ENCODE data around the gene GAS2L1. TPM values are rescaled to one million over a fixed set of nuclear protein-coding genes. Genes with fewer than 3 reads are reported as not detected.

The GAS2L1 gene
- total RNA-seq, 1 experiment from 2014 or later: 8.0 TPM

GRCh38 chr22:29341849-29342127 lies 35.3 kb downstream of the GAS2L1 start:
- H2AFZ ChIP-seq (ENCODE audit: low read length): no peak overlapping the region
- no peak overlapping the region for H3K23ac ChIP-seq (ENCODE audit: insufficient read length, low read depth, low read length)
- WGBS (ENCODE audit: extremely low coverage, insufficient read length, low lambda C conversion rate): no CpG with 5 or more reads among the region's 2 CpGs
- no peak overlapping the region for H3T11ph ChIP-seq (ENCODE audit: low read length)
- no peak overlapping the region for H2BK15ac ChIP-seq (ENCODE audit: low read depth, low read length)
- no peaks in the 10 kb centered on the region for H3K23me2 ChIP-seq (ENCODE audit: insufficient read length, low read depth, low read length, poor library complexity, severe bottlenecking)
- H3K79me1 ChIP-seq (ENCODE audit: insufficient read depth, low read depth, low read length, poor library complexity, severe bottlenecking): no peaks in the 10 kb centered on the region
- H3K27me3 Mint-ChIP-seq (ENCODE audit: low read depth): no peaks in the 10 kb centered on the region
- no peaks in the 10 kb centered on the region for H3K4me1 Mint-ChIP-seq
- peaks cover 28 to 88% (median 47%) of the 10 kb centered on the region in 3 experiments; a peak in 6 of 7 replicates for H3K36me3 Mint-ChIP-seq (ENCODE audit: insufficient read depth in 1 of 3, low read depth in 3 of 3)
- no peaks in the 10 kb centered on the region for H3K9me3 ChIP-seq (ENCODE audit: control insufficient read depth, low read depth, low read length)
- no peak overlapping the region for H3K14ac ChIP-seq (ENCODE audit: insufficient read depth, low read length)
- H2BK120ac ChIP-seq (ENCODE audit: low read depth, low read length, poor library complexity, severe bottlenecking): no peak overlapping the region
- H4K8ac ChIP-seq (replicated peaks; ENCODE audit: insufficient read length, low read depth, low read length): no peak overlapping the region
- no peak overlapping the region for H3K56ac ChIP-seq (ENCODE audit: insufficient read length, low read depth, low read length)
- no peak overlapping the region for H3K4ac ChIP-seq (ENCODE audit: low read depth, low read length)
- H3K4me3 Mint-ChIP-seq: no peak overlapping the region
- no peak overlapping the region for H3K4me2 ChIP-seq (ENCODE audit: insufficient read depth, insufficient read length, low read length)
- TF ChIP-seq CTCF (conservative IDR thresholded peaks at IDR 0.05): no peak
- no peaks in the 10 kb centered on the region for H3K9me3 Mint-ChIP-seq
- H3K79me2 ChIP-seq (ENCODE audit: insufficient read depth, low read length): no peaks in the 10 kb centered on the region
- no peak overlapping the region for H4K5ac ChIP-seq (ENCODE audit: insufficient read length, low read depth, low read length)
- H3K27ac ChIP-seq (ENCODE audit: insufficient read length, low read depth, low read length): no peak overlapping the region
- H3K27me3 ChIP-seq (ENCODE audit: insufficient read depth, low read length): no peaks in the 10 kb centered on the region
- H2BK20ac ChIP-seq (ENCODE audit: low read depth, low read length, poor library complexity, severe bottlenecking): no peak overlapping the region
- H3K4me1 ChIP-seq (ENCODE audit: insufficient read depth, low read length): no peaks in the 10 kb centered on the region
- no peak overlapping the region for H3K18ac ChIP-seq (ENCODE audit: insufficient read length, low read depth, low read length)
- H4K20me1 ChIP-seq (ENCODE audit: control insufficient read depth, insufficient read depth, insufficient read length): no peaks in the 10 kb centered on the region
- peak overlapping the region in 1 of 3 experiments; percentile 18; a peak in 1 of 7 replicates for H3K27ac Mint-ChIP-seq
- H2BK12ac ChIP-seq (ENCODE audit: insufficient read length, low read depth, low read length): no peak overlapping the region
- no peak overlapping the region for H3K9ac ChIP-seq (ENCODE audit: extremely low read depth, insufficient read length, low read length)
- no peak overlapping the region for H4K91ac ChIP-seq (ENCODE audit: insufficient read length, low read depth, low read length)
- no peak overlapping the region for H2AK5ac ChIP-seq (ENCODE audit: insufficient read length, low read length)
- DNase-seq: no peak
- no peak overlapping the region for H2BK5ac ChIP-seq (ENCODE audit: insufficient read length, low read length)
